ENCODE data around the gene PLCG1. TPM values are rescaled to one million over a fixed set of nuclear protein-coding genes. Genes with fewer than 3 reads are reported as not detected.

PLCG1 gene
- total RNA-seq, 3 donors from 2014 or later (not counting 1 experiment from before 2014, with no cell fraction given) = 199 to 242 (median 236) TPM

DNA sequence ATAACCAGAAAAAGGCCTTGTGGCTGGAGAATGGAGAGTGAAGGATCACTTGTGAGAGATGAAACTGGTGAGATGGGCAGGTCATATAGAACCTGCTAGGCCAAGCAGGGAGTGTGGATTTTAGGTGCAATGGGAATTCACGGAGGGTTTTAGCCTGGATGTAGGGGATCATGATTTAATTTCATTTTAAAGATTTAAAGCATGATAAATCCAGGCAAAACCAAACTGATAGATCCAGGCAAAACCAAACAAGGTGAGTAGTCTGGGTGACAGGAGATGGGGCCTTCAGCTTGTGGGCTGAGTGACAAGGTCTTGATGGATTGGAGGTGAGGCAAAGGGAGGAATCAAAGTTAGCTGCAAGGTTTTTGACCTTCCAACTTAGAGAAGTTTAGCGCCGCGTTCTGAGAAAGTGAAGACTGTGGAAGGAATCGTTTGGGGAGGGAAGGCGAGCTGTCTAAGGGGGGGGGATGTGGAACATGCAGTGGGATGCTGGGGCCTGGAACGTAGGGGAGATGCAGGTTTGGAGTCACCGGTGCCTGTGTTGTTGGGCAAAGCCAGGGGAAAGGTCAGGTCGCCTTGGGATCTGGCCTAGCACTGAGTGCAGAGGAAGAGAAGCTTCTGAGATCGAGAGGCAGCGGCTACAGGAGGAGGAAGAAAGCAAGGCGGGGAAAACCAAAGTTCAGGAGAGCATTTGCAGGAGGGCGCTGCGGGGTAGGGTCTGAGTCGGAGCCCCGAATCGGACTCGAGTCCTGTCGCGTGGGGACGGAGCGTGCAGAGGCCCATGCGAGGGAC is 1.3 kb upstream of the PLCG1 start:
- Histone ChIP-seq H3K36me3 (ENCODE audit: control insufficient read depth, insufficient read depth, low read length) (no peaks in the 10 kb centered on the region), H3K27me3 (ENCODE audit: control insufficient read depth, insufficient read depth, low read length) (no peaks in the 10 kb centered on the region), H3K9me3 (ENCODE audit: control insufficient read depth, insufficient read depth, low read length) (no peaks in the 10 kb centered on the region), H3K27ac (ENCODE audit: low read length) (peak overlapping the region; percentile 9), H3K4me3 (ENCODE audit: low read length) (peak overlapping the region; percentile 53), H3K4me1 (ENCODE audit: control insufficient read depth, insufficient read depth, low read length) (peaks cover 51% of the 10 kb centered on the region)
- no peaks in the 10 kb centered on the region for H3K27me3 Mint-ChIP-seq (ENCODE audit: low read depth in 2 of 2)
- H3K4me1 Mint-ChIP-seq = peaks cover 47 to 51% of the 10 kb centered on the region in 2 donors
- H3K27ac Mint-ChIP-seq = peak overlapping the region; percentile 80 to 81
- intact Hi-C loops (cut with micrococcal nuclease) = loop anchor here (1.0 to 5.0 kb wide), 3 partner anchors 96 to 204 kb away; partner anchors contain the start of genes LPIN3 and ZHX3
- 41% methylated on average over 23 of the region's 23 CpGs for WGBS (ENCODE audit: insufficient coverage)
- no peaks in the 10 kb centered on the region for H3K36me3 Mint-ChIP-seq
- no peaks in the 10 kb centered on the region for H3K9me3 Mint-ChIP-seq
- peak overlapping the region; percentile 92 for H3K4me3 Mint-ChIP-seq
- no peak for ATAC-seq
- TF ChIP-seq, protein P1, sequence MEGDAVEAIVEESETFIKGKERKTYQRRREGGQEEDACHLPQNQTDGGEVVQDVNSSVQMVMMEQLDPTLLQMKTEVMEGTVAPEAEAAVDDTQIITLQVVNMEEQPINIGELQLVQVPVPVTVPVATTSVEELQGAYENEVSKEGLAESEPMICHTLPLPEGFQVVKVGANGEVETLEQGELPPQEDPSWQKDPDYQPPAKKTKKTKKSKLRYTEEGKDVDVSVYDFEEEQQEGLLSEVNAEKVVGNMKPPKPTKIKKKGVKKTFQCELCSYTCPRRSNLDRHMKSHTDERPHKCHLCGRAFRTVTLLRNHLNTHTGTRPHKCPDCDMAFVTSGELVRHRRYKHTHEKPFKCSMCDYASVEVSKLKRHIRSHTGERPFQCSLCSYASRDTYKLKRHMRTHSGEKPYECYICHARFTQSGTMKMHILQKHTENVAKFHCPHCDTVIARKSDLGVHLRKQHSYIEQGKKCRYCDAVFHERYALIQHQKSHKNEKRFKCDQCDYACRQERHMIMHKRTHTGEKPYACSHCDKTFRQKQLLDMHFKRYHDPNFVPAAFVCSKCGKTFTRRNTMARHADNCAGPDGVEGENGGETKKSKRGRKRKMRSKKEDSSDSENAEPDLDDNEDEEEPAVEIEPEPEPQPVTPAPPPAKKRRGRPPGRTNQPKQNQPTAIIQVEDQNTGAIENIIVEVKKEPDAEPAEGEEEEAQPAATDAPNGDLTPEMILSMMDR (IDR thresholded peaks at IDR 0.05) = no peak
- peak in 1 of 2 donors; percentile 52 for DNase-seq

GRCh38 chr20:41137614-41138474 is 501 bp downstream of the PLCG1 start:
- 2% methylated on average over 66 of the region's 66 CpGs for WGBS (ENCODE audit: insufficient coverage)
- no peaks in the 10 kb centered on the region for H3K36me3 Mint-ChIP-seq
- intact Hi-C loops (cut with micrococcal nuclease) = loop anchor here (5.0 kb wide), 1 partner anchor 179 kb away; the partner anchor contains the start of gene ZHX3
- H3K4me1 Mint-ChIP-seq = peaks cover 65 to 69% of the 10 kb centered on the region in 2 donors
- peak overlapping the region; percentile 68 for H3K27ac ChIP-seq (ENCODE audit: low read length)
- H3K9me3 Mint-ChIP-seq = no peaks in the 10 kb centered on the region
- DNase-seq = peak; percentile 68 to 76
- H3K4me3 Mint-ChIP-seq = peak overlapping the region; percentile 91
- no peaks in the 10 kb centered on the region for H3K27me3 Mint-ChIP-seq (ENCODE audit: low read depth in 2 of 2)
- ATAC-seq = peak; percentile 30 to 54 (median 37)
- TF ChIP-seq, protein P1 (IDR thresholded peaks at IDR 0.05) = no peak
- no peaks in the 10 kb centered on the region for H3K9me3 ChIP-seq (ENCODE audit: control insufficient read depth, insufficient read depth, low read length)
- H3K27me3 ChIP-seq (ENCODE audit: control insufficient read depth, insufficient read depth, low read length) = no peaks in the 10 kb centered on the region
- peaks cover 69% of the 10 kb centered on the region for H3K4me1 ChIP-seq (ENCODE audit: control insufficient read depth, insufficient read depth, low read length)
- peak overlapping the region; percentile 54 for H3K4me3 ChIP-seq (ENCODE audit: low read length)
- no peaks in the 10 kb centered on the region for H3K36me3 ChIP-seq (ENCODE audit: control insufficient read depth, insufficient read depth, low read length)
- H3K27ac Mint-ChIP-seq = peak overlapping the region; percentile 93 to 94

DNA sequence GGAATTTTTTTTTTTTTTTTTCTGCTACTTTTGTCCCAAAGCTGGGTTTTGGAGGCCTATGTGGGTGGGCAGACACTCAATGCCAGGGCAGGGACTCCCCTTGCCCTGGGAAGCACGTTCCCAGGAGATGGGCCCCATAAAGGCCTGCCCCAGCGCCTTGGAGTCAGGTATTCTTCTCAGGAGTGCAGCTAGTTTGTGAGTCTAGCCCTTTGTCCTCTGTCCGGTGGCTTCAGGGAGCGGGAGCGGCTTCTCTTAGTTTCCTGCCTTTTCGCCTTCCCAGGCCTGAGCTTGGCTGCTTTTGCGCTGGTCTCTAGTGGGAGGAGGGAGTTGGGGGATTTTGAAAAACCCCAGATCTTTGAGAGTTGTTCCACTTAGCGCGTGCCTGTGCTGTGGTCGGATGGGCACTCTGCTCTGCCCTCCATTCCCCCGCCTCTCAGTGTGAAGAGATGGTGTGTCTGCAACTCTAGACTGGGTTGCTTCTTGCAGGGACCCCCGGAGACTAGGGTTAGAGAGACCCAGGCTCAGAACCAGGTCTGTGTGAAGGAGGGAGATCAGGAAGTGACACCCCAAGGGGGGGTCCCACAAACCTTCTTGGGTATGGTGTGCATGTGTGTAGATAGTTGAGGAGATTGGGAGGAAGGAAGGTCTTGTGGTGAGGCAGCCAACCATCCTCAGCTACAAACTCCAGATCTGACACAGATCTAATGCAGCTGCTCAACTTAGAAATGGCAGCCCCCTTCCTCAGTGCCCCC is 1.3 kb downstream of the PLCG1 start:
- H3K4me1 Mint-ChIP-seq = peaks cover 73 to 77% of the 10 kb centered on the region in 2 donors

More for the DNA sequence above, 1.3 kb downstream of the PLCG1 start:
- peak overlapping the region; percentile 93 to 94 for H3K27ac Mint-ChIP-seq
- H3K36me3 Mint-ChIP-seq = no peaks in the 10 kb centered on the region
- H3K27ac ChIP-seq (ENCODE audit: low read length) = peak overlapping the region; percentile 68
- no peaks in the 10 kb centered on the region for H3K36me3 ChIP-seq (ENCODE audit: control insufficient read depth, insufficient read depth, low read length)
- peak; percentile 39 to 77 for DNase-seq
- ATAC-seq = peak; percentile 27 to 45 (median 38)
- no peaks in the 10 kb centered on the region for H3K9me3 ChIP-seq (ENCODE audit: control insufficient read depth, insufficient read depth, low read length)
- no peaks in the 10 kb centered on the region for H3K27me3 ChIP-seq (ENCODE audit: control insufficient read depth, insufficient read depth, low read length)
- WGBS (ENCODE audit: insufficient coverage) = 19% methylated on average over 12 of the region's 12 CpGs
- H3K4me3 ChIP-seq (ENCODE audit: low read length) = peak overlapping the region; percentile 54
- H3K27me3 Mint-ChIP-seq (ENCODE audit: low read depth in 2 of 2) = no peaks in the 10 kb centered on the region
- peak overlapping the region; percentile 91 for H3K4me3 Mint-ChIP-seq
- intact Hi-C loops (cut with micrococcal nuclease) = loop anchor here (5.0 kb wide), 1 partner anchor 179 kb away; the partner anchor contains the start of gene ZHX3
- TF ChIP-seq, protein P1 (IDR thresholded peaks at IDR 0.05) = no peak
- no peaks in the 10 kb centered on the region for H3K9me3 Mint-ChIP-seq
- peaks cover 77% of the 10 kb centered on the region for H3K4me1 ChIP-seq (ENCODE audit: control insufficient read depth, insufficient read depth, low read length)
